CD4-positive, alpha-beta T cell treated with Interleukin-6 for 4 hours (primary cell): ENCODE data around the gene SLC35D2.

Experiments
- DNase-seq: peaks from one replicate; pipeline ENCODE4 v3.0.0-alpha.2; 2020; ENCODE audit warnings: mixed read lengths

Gene SLC35D2

GRCh38 chr9:96304230-96304629, 79.3 kb downstream of the SLC35D2 start:
- no peak for DNase-seq

- no peak for DNase-seq
Observed at GRCh38 chr9:96302021-96302420, 81.5 kb downstream of the SLC35D2 start, which contains the start of gene HSD17B3. Gene HSD17B3 (minus strand): TSS chr9:96302176. CDS start chr9:96302104, 72 bp downstream.

GRCh38 chr9:96299823-96300222, 83.7 kb downstream of the SLC35D2 start:
- no peak for DNase-seq

DNA sequence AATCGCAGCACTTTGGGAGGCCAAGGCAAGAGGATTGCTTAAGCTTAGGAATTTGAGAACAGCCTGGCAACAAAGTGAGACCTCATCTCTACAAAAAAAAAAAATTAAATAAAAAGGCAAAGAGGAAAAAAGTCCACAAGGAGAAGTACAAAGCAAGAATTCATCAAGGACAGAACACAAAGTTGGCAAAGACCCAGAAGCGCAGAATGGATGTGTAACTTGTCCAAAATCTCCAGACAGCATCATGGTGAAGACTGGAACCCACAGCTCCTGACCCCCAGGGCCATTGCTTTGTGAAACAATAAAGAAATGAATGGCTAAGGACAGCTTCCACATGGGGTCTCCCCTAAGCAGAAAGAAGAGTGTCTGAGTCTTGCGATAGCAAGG, 89.4 kb downstream of the SLC35D2 start:
- no peak for DNase-seq

- no peak for DNase-seq
Observed at GRCh38 chr9:96293498-96294158, 89.9 kb downstream of the SLC35D2 start.

GRCh38 chr9:96289392-96289791, 94.1 kb downstream of the SLC35D2 start:
- no peak for DNase-seq

DNA sequence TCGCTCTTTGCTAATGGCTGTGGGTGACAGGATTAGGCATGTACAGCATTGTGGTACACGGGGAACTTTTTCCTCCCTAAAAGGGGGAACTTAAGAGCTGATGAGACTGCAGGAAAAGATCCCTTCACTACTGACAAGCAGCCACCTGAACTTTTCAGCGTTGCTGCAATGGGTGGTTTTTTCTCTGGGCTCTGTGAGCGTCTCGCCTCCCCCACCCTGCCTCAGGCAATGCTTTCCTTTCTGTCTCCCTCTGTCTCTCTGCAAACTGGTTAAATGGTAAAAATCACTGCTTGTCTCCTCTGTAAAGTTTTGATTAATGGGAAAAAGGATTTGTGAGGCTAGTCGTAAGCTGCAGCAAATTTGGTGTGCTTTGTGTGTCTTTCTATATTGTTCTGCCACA, 101.9 kb downstream of the SLC35D2 start:
- no peak for DNase-seq

DNA sequence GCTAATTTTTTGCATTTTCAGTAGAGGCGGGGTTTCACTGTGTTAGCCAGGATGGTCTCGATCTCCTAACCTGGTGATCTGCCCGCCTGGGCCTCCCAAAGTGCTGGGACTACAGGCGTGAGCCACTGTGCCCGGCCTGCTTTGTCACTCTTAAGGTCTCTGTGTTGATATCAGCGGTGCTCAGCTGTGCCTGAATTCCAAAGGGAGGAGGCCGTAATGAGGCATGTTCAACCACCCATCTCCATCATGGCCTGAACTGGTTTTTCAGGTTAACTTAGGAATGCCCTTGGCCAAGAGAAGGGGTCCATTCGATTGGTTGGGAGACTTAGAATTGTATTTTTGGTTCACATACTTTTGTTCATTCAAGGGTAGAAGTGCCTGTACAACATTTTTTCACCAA, 103.6 kb downstream of the SLC35D2 start:
- DNase-seq: no peak

DNA sequence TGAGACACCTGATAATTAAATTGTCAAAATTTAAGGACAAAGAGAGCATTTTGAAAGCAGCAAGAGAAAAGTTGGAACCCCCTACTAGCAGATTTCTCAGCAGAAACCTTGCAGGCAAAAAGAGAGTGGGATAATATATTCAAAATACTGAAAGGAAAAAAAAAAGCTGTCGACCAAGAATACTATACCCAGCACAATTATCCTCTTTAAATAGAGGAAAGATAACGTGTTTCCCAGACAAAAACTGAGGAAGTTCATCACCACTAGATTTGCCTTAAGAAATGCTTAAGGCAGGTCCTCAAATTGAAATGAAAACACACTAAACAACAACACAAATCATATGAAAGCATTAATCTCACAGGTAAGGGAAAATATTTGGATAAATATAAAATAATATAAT, 108.6 kb downstream of the SLC35D2 start:
- DNase-seq: no peak
